Measurements from ENCODE around the gene TMEM240.
"Not testable (repeated sequence)": the region's sequence is repeated elsewhere in the genome, so short reads cannot be mapped to it uniquely, and the experiment has no call there.

Gene TMEM240

DNA sequence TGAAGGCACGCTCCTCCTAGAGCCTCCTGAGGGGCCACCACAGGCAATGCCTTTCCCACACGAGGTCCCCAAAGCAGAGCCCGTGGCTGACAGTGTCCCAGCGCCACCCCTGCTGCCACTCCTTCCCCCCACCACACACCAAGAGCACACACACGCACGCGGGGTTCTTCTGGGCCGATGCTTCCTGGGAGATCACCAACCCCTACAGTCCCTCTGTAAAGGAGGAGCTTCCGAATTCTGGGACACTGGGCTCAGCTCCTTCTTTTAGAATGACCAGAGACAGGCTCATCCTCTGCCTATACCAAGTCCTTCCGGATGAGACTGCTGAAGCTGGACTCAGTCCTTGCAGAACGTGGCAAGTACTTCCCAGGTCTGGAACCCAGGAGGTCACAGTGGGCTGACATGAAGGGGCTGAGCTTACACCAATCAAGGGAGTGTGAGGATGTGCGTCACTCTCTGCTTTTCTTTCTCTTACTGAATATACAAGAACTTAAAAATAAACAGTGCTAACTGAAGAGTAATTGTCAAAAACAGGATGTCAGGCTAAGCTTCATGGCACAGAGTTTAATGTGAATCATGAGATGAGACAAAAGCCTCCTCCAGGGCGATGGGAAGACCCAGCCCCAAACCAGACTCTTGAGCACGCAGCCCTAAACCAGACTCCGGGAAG, 21.5 kb upstream of the TMEM240 start:
- no peak for TF ChIP-seq Cebpa-rat (IDR thresholded peaks at IDR 0.05)
- Histone ChIP-seq H4K20me1 (peaks cover 85 to 100% (median 100%) of the 10 kb centered on the region in 11 experiments), H3K4me3 (no peak overlapping the region), H3K4me1 (peaks cover 0 to 30% (median 22%) of the 10 kb centered on the region in 10 experiments; a peak in 13 of 20 replicates), H3K4me2 (peak overlapping the region in 3 of 11 experiments; percentile 34 to 62 (median 55); a peak in 5 of 22 replicates), H3K36me3 (peaks cover 72 to 89% (median 81%) of the 10 kb centered on the region in 11 experiments), H3K9me3 (replicated peaks in 1 of 11) (no peaks in the 10 kb centered on the region), H3K9ac (peak overlapping the region in 3 of 11 experiments; percentile 13 to 41 (median 39); a peak in 3 of 22 replicates), H3K27ac (no peak overlapping the region), H3K27me3 (no peaks in the 10 kb centered on the region)

GRCh38 chr1:1560178-1560577, 19.8 kb upstream of the TMEM240 start:
- no peak overlapping the region for H3K4me3 ChIP-seq
- H3K27me3 ChIP-seq, result no peaks in the 10 kb centered on the region
- no peaks in the 10 kb centered on the region for H3K9me3 ChIP-seq (replicated peaks in 1 of 11)
- H3K9ac ChIP-seq, result 0 out of 22 replicates have a peak overlapping the region, but pooled peaks of 1 of the 11 experiments have one; percentile 9
- H4K20me1 ChIP-seq, result peaks cover 82 to 100% (median 100%) of the 10 kb centered on the region in 11 experiments
- H3K4me2 ChIP-seq, result no peak overlapping the region
- H3K36me3 ChIP-seq, result peaks cover 56 to 88% (median 71%) of the 10 kb centered on the region in 11 experiments
- H3K27ac ChIP-seq, result no peak overlapping the region
- H3K4me1 ChIP-seq, result peaks cover 5 to 35% (median 25%) of the 10 kb centered on the region in 10 experiments; a peak in 18 of 20 replicates
- no peak for TF ChIP-seq Cebpa-rat (IDR thresholded peaks at IDR 0.05)

DNA sequence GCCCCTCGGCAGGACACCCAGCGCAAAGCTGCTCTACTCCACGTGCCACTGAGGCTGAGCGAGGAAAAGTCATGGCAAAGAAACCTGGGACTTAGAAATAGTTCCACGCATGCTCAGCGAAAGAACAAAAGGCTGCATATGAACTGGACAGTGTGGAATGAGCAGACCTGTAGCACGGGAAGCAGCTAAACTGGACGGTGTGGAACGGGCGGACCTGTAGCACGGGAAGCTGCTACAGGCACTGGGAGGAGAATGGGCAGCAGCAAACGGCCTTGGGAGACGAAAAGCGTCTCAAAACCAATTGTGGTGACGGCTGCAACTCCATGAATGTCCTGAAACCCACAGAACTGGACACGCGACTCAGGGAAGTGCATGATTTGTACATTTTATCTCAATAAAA, 18.6 kb upstream of the TMEM240 start:
- H3K36me3 ChIP-seq, result peaks cover 48 to 83% (median 63%) of the 10 kb centered on the region in 11 experiments
- H3K4me2 ChIP-seq, result no peak overlapping the region
- peaks cover 16 to 37% (median 28%) of the 10 kb centered on the region in 10 experiments; a peak in 19 of 20 replicates for H3K4me1 ChIP-seq
- no peak for TF ChIP-seq Cebpa-rat (IDR thresholded peaks at IDR 0.05)
- no peaks in the 10 kb centered on the region for H3K9me3 ChIP-seq (replicated peaks in 1 of 11)
- H3K9ac ChIP-seq, result no peak overlapping the region; a peak in 1 of 22 replicates
- H3K27ac ChIP-seq, result no peak overlapping the region
- H3K4me3 ChIP-seq, result no peak overlapping the region
- H4K20me1 ChIP-seq, result peaks cover 82 to 100% (median 100%) of the 10 kb centered on the region in 11 experiments
- H3K27me3 ChIP-seq, result no peaks in the 10 kb centered on the region

DNA sequence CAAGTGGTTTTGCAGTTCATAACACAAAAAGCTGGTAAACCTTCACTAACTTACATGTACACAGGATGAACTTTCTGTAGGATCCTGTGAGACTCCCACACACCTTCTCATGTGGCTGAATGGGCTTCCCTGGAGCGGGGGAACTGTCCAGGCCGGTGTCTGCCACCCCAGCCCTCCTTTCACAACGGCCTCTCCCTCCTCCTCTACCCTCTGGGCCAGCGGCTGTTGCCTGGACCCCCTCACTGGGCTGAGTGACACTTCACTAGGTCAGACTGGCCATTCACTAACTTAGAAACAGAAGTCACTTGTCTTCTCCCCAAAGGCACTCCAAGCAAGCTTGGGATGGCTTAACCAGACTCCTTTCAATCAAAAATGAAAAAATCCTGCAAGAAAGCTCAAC, 18.2 kb upstream of the TMEM240 start:
- Histone ChIP-seq H3K9me3 (replicated peaks in 1 of 11) (no peaks in the 10 kb centered on the region), H3K9ac (no peak overlapping the region; a peak in 1 of 22 replicates), H3K4me2 (no peak overlapping the region), H3K4me1 (peaks cover 16 to 33% (median 26%) of the 10 kb centered on the region in 10 experiments; a peak in 19 of 20 replicates), H4K20me1 (peaks cover 82 to 100% (median 100%) of the 10 kb centered on the region in 11 experiments), H3K4me3 (no peak overlapping the region), H3K27ac (no peak overlapping the region), H3K36me3 (peaks cover 43 to 78% (median 58%) of the 10 kb centered on the region in 11 experiments), H3K27me3 (no peaks in the 10 kb centered on the region)
- TF ChIP-seq Cebpa-rat (IDR thresholded peaks at IDR 0.05), result no peak

- Histone ChIP-seq H3K36me3 (peaks cover 34 to 72% (median 49%) of the 10 kb centered on the region in 11 experiments), H4K20me1 (peaks cover 80 to 100% (median 99%) of the 10 kb centered on the region in 11 experiments)
Measured at GRCh38 chr1:1557688-1558087, 17.3 kb upstream of the TMEM240 start.

GRCh38 chr1:1556961-1557360, 16.5 kb upstream of the TMEM240 start:
- not testable (repeated sequence) for H3K27ac ChIP-seq

More at GRCh38 chr1:1557688-1558087, 17.3 kb upstream of the TMEM240 start:
- H3K27me3 ChIP-seq; H3K9me3 ChIP-seq (replicated peaks in 1 of 11); H3K27ac ChIP-seq; H3K4me3 ChIP-seq; H3K4me2 ChIP-seq; H3K9ac ChIP-seq: not testable (repeated sequence)
- peaks cover 13 to 29% (median 20%) of the 10 kb centered on the region in 10 experiments; a peak in 19 of 20 replicates for H3K4me1 ChIP-seq

GRCh38 chr1:1556505-1556904, 16.1 kb upstream of the TMEM240 start:
- no peak for TF ChIP-seq Cebpa-rat (IDR thresholded peaks at IDR 0.05)
- Histone ChIP-seq H3K9ac (no peak overlapping the region), H3K36me3 (peaks cover 23 to 72% (median 39%) of the 10 kb centered on the region in 11 experiments), H3K27me3 (no peaks in the 10 kb centered on the region), H3K27ac (no peak overlapping the region), H3K9me3 (replicated peaks in 1 of 11) (no peaks in the 10 kb centered on the region), H3K4me1 (peaks cover 12 to 40% (median 25%) of the 10 kb centered on the region in 10 experiments), H3K4me2 (no peak overlapping the region), H3K4me3 (no peak overlapping the region), H4K20me1 (peaks cover 77 to 100% (median 99%) of the 10 kb centered on the region in 11 experiments)

More at GRCh38 chr1:1556961-1557360, 16.5 kb upstream of the TMEM240 start:
- peaks cover 8 to 35% (median 22%) of the 10 kb centered on the region in 10 experiments for H3K4me1 ChIP-seq
- H3K36me3 ChIP-seq, result peaks cover 27 to 72% (median 43%) of the 10 kb centered on the region in 11 experiments
- H3K9me3 ChIP-seq (replicated peaks in 1 of 11); H3K27me3 ChIP-seq; H3K4me3 ChIP-seq; H3K4me2 ChIP-seq; H3K9ac ChIP-seq: not testable (repeated sequence)
- peaks cover 77 to 100% (median 99%) of the 10 kb centered on the region in 11 experiments for H4K20me1 ChIP-seq

GRCh38 chr1:1554926-1555915, 14.8 kb upstream of the TMEM240 start:
- peaks cover 10 to 59% (median 26%) of the 10 kb centered on the region in 11 experiments; a peak in 21 of 22 replicates for H3K36me3 ChIP-seq
- peak overlapping the region in 6 of 11 experiments; percentile 3 to 21 (median 15); a peak in 4 of 22 replicates for H3K9ac ChIP-seq
- H3K4me1 ChIP-seq, result peaks cover 24 to 50% (median 35%) of the 10 kb centered on the region in 10 experiments
- no peak overlapping the region for H3K27ac ChIP-seq
- TF ChIP-seq Cebpa-rat (IDR thresholded peaks at IDR 0.05), result no peak
- no peaks in the 10 kb centered on the region for H3K27me3 ChIP-seq
- H3K9me3 ChIP-seq (replicated peaks in 1 of 11), result no peaks in the 10 kb centered on the region
- H4K20me1 ChIP-seq, result peaks cover 79 to 100% (median 99%) of the 10 kb centered on the region in 11 experiments; a peak in 21 of 22 replicates
- H3K4me2 ChIP-seq, result peak overlapping the region in 7 of 11 experiments; percentile 8 to 36 (median 29); a peak in 6 of 22 replicates
- no peak overlapping the region for H3K4me3 ChIP-seq
